Measurements from ENCODE around the gene MAB21L4.

The MAB21L4 gene

GRCh38 chr2:240896871-240897692 is 1.1 kb upstream of the MAB21L4 start:
- FAIRE-seq = no peak

GRCh38 chr2:240896394-240896793 is 438 bp upstream of the MAB21L4 start:
- DNase-seq (ENCODE audit: low spot score) (no peak), FAIRE-seq (no peak)

More at GRCh38 chr2:240896871-240897692, 1.1 kb upstream of the MAB21L4 start:
- DNase-seq (ENCODE audit: low spot score) = no peak

GRCh38 chr2:240894836-240895558 is 959 bp downstream of the MAB21L4 start:
- no peak for FAIRE-seq
- DNase-seq (ENCODE audit: low spot score) = no peak

- FAIRE-seq (no peak), DNase-seq (ENCODE audit: low spot score) (no peak)
Observed at GRCh38 chr2:240894006-240894405, 1.9 kb downstream of the MAB21L4 start.

GRCh38 chr2:240893363-240893844 is 2.6 kb downstream of the MAB21L4 start:
- no peak for FAIRE-seq
- no peak for DNase-seq (ENCODE audit: low spot score)

GRCh38 chr2:240892925-240893324 is 3.0 kb downstream of the MAB21L4 start:
- FAIRE-seq (no peak), DNase-seq (ENCODE audit: low spot score) (no peak)

- DNase-seq (ENCODE audit: low spot score) (no peak), FAIRE-seq (no peak)
Observed at GRCh38 chr2:240892356-240892755, 3.6 kb downstream of the MAB21L4 start.

GRCh38 chr2:240891492-240892340 is 4.2 kb downstream of the MAB21L4 start:
- FAIRE-seq (no peak), DNase-seq (ENCODE audit: low spot score) (no peak)

- DNase-seq (ENCODE audit: low spot score) (no peak), FAIRE-seq (no peak)
Observed at GRCh38 chr2:240890691-240891090, 5.3 kb downstream of the MAB21L4 start.

- DNase-seq (ENCODE audit: low spot score) (no peak), FAIRE-seq (no peak)
Observed at GRCh38 chr2:240889601-240890560, 6.1 kb downstream of the MAB21L4 start.

GRCh38 chr2:240888890-240889573 is 6.9 kb downstream of the MAB21L4 start:
- DNase-seq (ENCODE audit: low spot score) = no peak
- FAIRE-seq = no peak

- DNase-seq (ENCODE audit: low spot score) (no peak), FAIRE-seq (no peak)
Observed at GRCh38 chr2:240888130-240888889, 7.6 kb downstream of the MAB21L4 start.

- DNase-seq (ENCODE audit: low spot score) (no peak), FAIRE-seq (no peak)
Observed at GRCh38 chr2:240887631-240888030, 8.3 kb downstream of the MAB21L4 start.

GRCh38 chr2:240886678-240887609 is 9.0 kb downstream of the MAB21L4 start:
- no peak for FAIRE-seq
- DNase-seq (ENCODE audit: low spot score) = no peak

GRCh38 chr2:240886023-240886565 is 9.9 kb downstream of the MAB21L4 start:
- FAIRE-seq (no peak), DNase-seq (ENCODE audit: low spot score) (no peak)

- FAIRE-seq (no peak), DNase-seq (ENCODE audit: low spot score) (no peak)
Observed at GRCh38 chr2:240885566-240885965, 10.4 kb downstream of the MAB21L4 start.

GRCh38 chr2:240884745-240885144 is 11.2 kb downstream of the MAB21L4 start:
- DNase-seq (ENCODE audit: low spot score) (no peak), FAIRE-seq (no peak)

- FAIRE-seq (no peak), DNase-seq (ENCODE audit: low spot score) (no peak)
Observed at GRCh38 chr2:240884221-240884620, 11.7 kb downstream of the MAB21L4 start.
